LNCaP clone FGC (cell line): ENCODE results near the gene CHRM2.

Source experiments
- DNase-seq: peaks from one replicate; pipeline ENCODE4 v3.0.0-alpha.2; 2011; ENCODE audit warnings: low read depth
- H3K4me3 ChIP-seq: 2 replicates; pipeline ENCODE4 v1.5.1; 2011; ENCODE audit warnings: mild to moderate bottlenecking, low read depth, low read length, control low read depth
- CTCF ChIP-seq: IDR thresholded peaks from 2 replicates; pipeline ENCODE4 v1.5.1; 2012; ENCODE audit warnings: mild to moderate bottlenecking; ENCODE audit not compliant: control insufficient read depth, insufficient read depth; ENCODE audit errors: extremely low read depth

Gene CHRM2

GRCh38 chr7:136874393-136875032 lies 6.1 kb downstream of the CHRM2 start:
- no peak overlapping the region for H3K4me3 ChIP-seq
- no peak for DNase-seq
- peak; percentile 68 for TF ChIP-seq CTCF

- DNase-seq = no peak
- no peak for TF ChIP-seq CTCF
- H3K4me3 ChIP-seq = no peak overlapping the region
Observed at GRCh38 chr7:136877509-136877908, 9.1 kb downstream of the CHRM2 start.

DNA sequence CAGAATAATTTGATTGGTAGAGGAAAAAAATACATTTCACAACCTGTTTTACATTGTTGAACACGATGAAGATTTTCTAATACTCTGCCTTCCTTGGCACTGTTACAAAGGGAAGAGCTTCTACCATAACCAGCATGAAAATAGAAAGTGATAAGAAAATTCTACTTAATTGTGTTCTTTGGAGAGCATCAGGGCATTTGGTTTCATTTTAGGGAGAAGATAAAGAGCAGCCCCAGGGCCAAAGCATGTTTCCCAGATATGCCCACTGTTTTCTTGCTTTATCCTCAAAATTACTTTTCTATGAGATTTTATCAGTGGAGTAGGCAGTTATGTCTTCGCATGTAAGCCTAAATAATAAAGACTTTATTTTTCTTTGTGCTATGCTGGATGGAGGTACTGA lies 9.5 kb downstream of the CHRM2 start:
- no peak overlapping the region for H3K4me3 ChIP-seq
- TF ChIP-seq CTCF = no peak
- no peak for DNase-seq

DNA sequence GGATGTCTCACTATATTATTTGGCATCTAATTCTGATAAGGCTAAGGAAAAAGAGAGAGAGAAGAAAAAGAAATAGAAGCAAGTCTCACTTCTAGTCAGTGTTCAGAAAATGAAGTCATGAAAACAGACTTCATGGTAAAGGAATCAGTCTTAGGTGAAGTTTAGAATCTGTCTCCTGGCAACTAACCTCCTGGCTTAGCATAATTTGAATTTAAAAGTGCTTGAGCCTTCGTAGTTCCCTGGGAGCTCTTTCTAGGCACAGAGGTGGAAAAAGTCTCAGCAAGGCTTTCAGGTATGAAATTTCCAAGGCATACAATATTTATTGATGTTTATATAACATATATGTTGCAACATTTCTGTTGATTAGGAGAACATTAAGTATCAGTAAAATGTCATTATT lies 10.4 kb downstream of the CHRM2 start:
- no peak overlapping the region for H3K4me3 ChIP-seq
- TF ChIP-seq CTCF = no peak
- no peak for DNase-seq

DNA sequence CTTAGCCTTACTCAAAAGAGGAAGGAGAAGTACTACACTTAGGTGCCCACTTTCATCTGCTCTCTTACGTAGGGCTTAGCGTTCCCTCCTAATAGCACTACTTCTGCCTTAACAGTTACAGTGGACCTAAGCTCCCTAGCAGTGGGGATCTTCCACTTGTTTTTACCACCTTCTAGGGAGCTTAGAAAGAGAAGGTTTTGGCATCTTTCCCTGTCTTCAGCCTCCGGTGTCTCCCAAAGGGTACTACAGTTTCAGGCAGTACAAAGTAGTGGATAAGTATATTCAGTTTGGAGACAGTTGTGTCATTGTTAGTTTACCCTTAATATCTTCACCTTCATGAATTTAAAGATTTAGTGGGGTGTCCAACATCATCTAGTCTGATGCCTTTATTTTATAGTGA lies 14.6 kb downstream of the CHRM2 start:
- DNase-seq = no peak
- no peak for TF ChIP-seq CTCF
- no peak overlapping the region for H3K4me3 ChIP-seq

GRCh38 chr7:136884492-136884891 lies 16.0 kb downstream of the CHRM2 start:
- no peak for DNase-seq
- no peak for TF ChIP-seq CTCF
- H3K4me3 ChIP-seq = no peak overlapping the region

- H3K4me3 ChIP-seq = no peak overlapping the region
- no peak for DNase-seq
- TF ChIP-seq CTCF = no peak
Observed at GRCh38 chr7:136887317-136887716, 18.9 kb downstream of the CHRM2 start.
